SK-N-SH (cell line): Measurements from ENCODE around the gene B4GALT6. TPM values are rescaled to one million over a fixed set of nuclear protein-coding genes. Genes with fewer than 3 reads are reported as not detected.

Experiments used
- CTCF ChIA-PET: fragments of 300-600, 350-600 bp; formaldehyde crosslinking; extraction: SDS; loops from one replicate; lab custom pipeline; 2021; lab: Yijun Ruan, JAX
- POLR2A ChIA-PET: fragments of 350-600 bp; sonication (Branson Sonifier 250); formaldehyde crosslinking; extraction: SDS; loops from one replicate; lab custom pipeline; 2020; ENCODE audit warnings: antibody characterized with exemption, inconsistent platforms; lab: Yijun Ruan, JAX
- DNase-seq: peaks from one replicate; pipeline ENCODE4 v3.0.0; 2012
- H2AFZ ChIP-seq: fragments of 200-600 bp; sonication (generic); 2 replicates; pipeline ENCODE4 v1.8.1; 2016; ENCODE audit warnings: antibody characterized with exemption, mild to moderate bottlenecking, low read depth
- H3F3A ChIP-seq: fragments of 200-600 bp; sonication (generic); replicated peaks from 2 replicates; pipeline ENCODE3; 2016; ENCODE audit warnings: antibody characterized with exemption, mild to moderate bottlenecking; ENCODE audit not compliant: insufficient read depth
- H3K27ac ChIP-seq, 2 experiments: fragments of 200-500 bp in 1 of 2; fragments of 200-600 bp in 1 of 2; sonication (Bioruptor generic) in 1 of 2; sonication (generic), shearing (Covaris generic) in 1 of 2; 2 replicates each; pipeline versions ENCODE4 v1.5.1 to v1.6.1; 2014 to 2016; ENCODE audit warnings: low read depth in 2 of 2, inconsistent platforms in 1 of 2, low read length in 1 of 2, mild to moderate bottlenecking in 1 of 2, mixed read lengths in 1 of 2
- H3K27me3 ChIP-seq: fragments of 200-600 bp; sonication (generic), shearing (Covaris generic); 2 replicates; pipeline ENCODE4 v1.6.1; 2016; ENCODE audit warnings: mixed run types; ENCODE audit not compliant: insufficient read depth
- H3K36me3 ChIP-seq, 2 experiments: fragments of 200-500 bp in 1 of 2; fragments of 200-600 bp in 1 of 2; sonication (Bioruptor generic) in 1 of 2; sonication (generic) in 1 of 2; replicated peaks in 1 of 2; 2 replicates each; pipeline versions ENCODE3 to v1.5.1; 2014 to 2016; ENCODE audit warnings: low read length in 1 of 2, mild to moderate bottlenecking in 1 of 2; ENCODE audit not compliant: insufficient read depth in 2 of 2, control insufficient read depth in 1 of 2
- H3K4me1 ChIP-seq, 2 experiments: fragments of 200-500 bp in 1 of 2; fragments of 200-600 bp in 1 of 2; sonication (Bioruptor generic) in 1 of 2; sonication (generic), shearing (Covaris generic) in 1 of 2; 2 replicates each; pipeline versions ENCODE4 v1.5.1 to v1.6.1; 2014 to 2016; ENCODE audit warnings: low read depth in 1 of 2, low read length in 1 of 2, mixed run types in 1 of 2; ENCODE audit not compliant: insufficient read depth in 2 of 2, control insufficient read depth in 1 of 2
- H3K4me2 ChIP-seq: fragments of 200-600 bp; sonication (generic), shearing (Covaris generic); 2 replicates; pipeline ENCODE4 v1.6.1; 2017; ENCODE audit warnings: mixed run types
- H3K4me3 ChIP-seq, 2 experiments: fragments of 200-500 bp in 1 of 2; fragments of 200-600 bp in 1 of 2; sonication (Bioruptor generic) in 1 of 2; sonication (generic), shearing (Covaris generic) in 1 of 2; 2 replicates each; pipeline versions ENCODE4 v1.5.1 to v1.8.1; 2014 to 2016; ENCODE audit warnings: low read depth in 2 of 2, inconsistent platforms in 1 of 2, low read length in 1 of 2, mild to moderate bottlenecking in 1 of 2, mixed read lengths in 1 of 2, moderate library complexity in 1 of 2
- H3K79me2 ChIP-seq: fragments of 200-600 bp; sonication (generic); 2 replicates; pipeline ENCODE4 v1.8.1; 2017; ENCODE audit warnings: mild to moderate bottlenecking; ENCODE audit not compliant: insufficient read depth
- H3K9ac ChIP-seq: fragments of 200-600 bp; sonication (generic); 2 replicates; pipeline ENCODE4 v1.6.1; 2017; ENCODE audit warnings: mixed run types
- H3K9me2 ChIP-seq: fragments of 200-600 bp; sonication (generic); 2 replicates; pipeline ENCODE4 v1.6.1; 2017; ENCODE audit warnings: mixed run types
- H3K9me3 ChIP-seq: fragments of 200-600 bp; sonication (generic); 2 replicates; pipeline ENCODE4 v1.6.1; 2017; ENCODE audit warnings: mixed run types, mild to moderate bottlenecking, moderate library complexity
- H4K20me1 ChIP-seq: fragments of 200-600 bp; sonication (generic); 2 replicates; pipeline ENCODE4 v1.6.1; 2017; ENCODE audit warnings: mild to moderate bottlenecking, mixed run types; ENCODE audit not compliant: insufficient read depth
- FOSL2 ChIP-seq: IDR thresholded peaks from 2 replicates; pipeline ENCODE4 v1.4.0; 2012; ENCODE audit warnings: low read depth, mild to moderate bottlenecking, moderate library complexity, borderline replicate concordance
- FOXJ3 ChIP-seq: sonication (generic); formaldehyde crosslinking; IDR thresholded peaks from 2 replicates; pipeline ENCODE4 v1.5.1; 2020; ENCODE audit warnings: mild to moderate bottlenecking, missing genetic modification reagents
- FOXM1 ChIP-seq: IDR thresholded peaks from 2 replicates; pipeline ENCODE4 v1.4.0; 2012; ENCODE audit warnings: low read depth, mild to moderate bottlenecking
- JUND ChIP-seq: IDR thresholded peaks from 2 replicates; pipeline ENCODE4 v1.4.0; 2012
- POLR2AphosphoS5 ChIP-seq: IDR thresholded peaks from 2 replicates; pipeline ENCODE4 v1.6.1; 2012; ENCODE audit warnings: low read depth, low read length
- RAD21 ChIP-seq: IDR thresholded peaks from 2 replicates; pipeline ENCODE4 v1.6.1; 2012; ENCODE audit warnings: mild to moderate bottlenecking, low read length
- RXRA ChIP-seq: IDR thresholded peaks from 2 replicates; pipeline ENCODE4 v1.4.0; 2012; ENCODE audit warnings: low read depth, mild to moderate bottlenecking, borderline replicate concordance
- SMC3 ChIP-seq: IDR thresholded peaks from 2 replicates; pipeline ENCODE4 v1.6.1; 2012; ENCODE audit warnings: low read depth, low read length, improper control_type of control experiment
- TEAD4 ChIP-seq: IDR thresholded peaks from 2 replicates; pipeline ENCODE4 v1.4.0; 2012; ENCODE audit warnings: mild to moderate bottlenecking, borderline replicate concordance; ENCODE audit not compliant: insufficient read depth
- YY1 ChIP-seq: IDR thresholded peaks from 2 replicates; pipeline ENCODE4 v1.4.0; 2012; ENCODE audit warnings: low read depth, mild to moderate bottlenecking
- WGBS: methylation state at CpG from one replicate; pipeline ENCODE4 v1.1.6; 2017; ENCODE audit warnings: low lambda C conversion rate; 5-methylcytosine and 5-hydroxymethylcytosine counted together
- polyA plus RNA-seq, 3 experiments: library from polyadenylated mRNA; depleted of rRNA; stranded (reverse); fragments of >200 nt; gene quantifications; 2 replicates each; pipeline ENCODE4 v1.2.3, GENCODE V29; 2012
- TF ChIP-seq, protein P1 (sequence below): fragments of 150-350 bp; IDR thresholded peaks from 2 replicates; pipeline ENCODE4 v1.6.1; 2017; ENCODE audit warnings: antibody characterized with exemption, low read length, low read depth, borderline replicate concordance
- TF ChIP-seq, protein P2 (sequence below): IDR thresholded peaks from 2 replicates; pipeline ENCODE4; 2012
- TF ChIP-seq, protein P3 (sequence below): IDR thresholded peaks from 2 replicates; pipeline ENCODE4 v1.4.0; 2012; ENCODE audit warnings: low read depth, borderline replicate concordance
- TF ChIP-seq, protein P4 (sequence below): fragments of 200-600 bp; sonication (generic); IDR thresholded peaks from 2 replicates; pipeline ENCODE4 v1.6.1; 2017; ENCODE audit warnings: antibody characterized with exemption, mild to moderate bottlenecking, moderate library complexity

B4GALT6 gene
- polyA plus RNA-seq, 1 of the 3 experiments (the other 2 are of a cell fraction) = 3.1 TPM

DNA sequence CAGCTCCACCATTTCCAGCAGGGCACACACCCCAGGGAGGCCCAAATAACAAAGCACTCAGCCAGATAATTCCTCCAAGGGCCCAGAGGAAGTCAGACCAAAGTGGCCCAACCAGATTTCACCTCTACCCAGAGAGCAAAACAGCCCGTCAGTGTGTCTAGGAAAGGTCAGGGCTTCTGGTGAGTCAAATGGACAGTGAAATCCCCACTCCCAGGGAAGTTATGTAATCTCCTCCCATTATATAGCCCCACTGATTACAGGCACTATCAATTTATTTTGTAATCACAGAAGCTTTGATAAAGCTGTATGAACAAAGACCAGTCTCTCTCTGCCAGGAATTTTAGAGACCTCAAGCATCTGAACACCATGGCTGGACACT lies 4.0 kb downstream of the B4GALT6 start:
- no peak overlapping the region; the same call in 1 of the 2 replicates for H3K4me2 ChIP-seq
- H2AFZ ChIP-seq = no peak overlapping the region
- H3K79me2 ChIP-seq = peaks cover 29% of the 10 kb centered on the region; the same call in 1 of the 2 replicates

More for the DNA sequence above, 4.0 kb downstream of the B4GALT6 start:
- Histone ChIP-seq H3K27ac (no peak overlapping the region), H3K9ac (no peak overlapping the region), H3K27me3 (no peaks in the 10 kb centered on the region), H3K9me3 (no peaks in the 10 kb centered on the region), H3K36me3 (no peaks in the 10 kb centered on the region), H3K4me1 (peaks cover 12 to 15% of the 10 kb centered on the region in 2 experiments; a peak in 3 of 4 replicates), H4K20me1 (no peaks in the 10 kb centered on the region), H3F3A (peaks cover 17% of the 10 kb centered on the region), H3K9me2 (no peaks in the 10 kb centered on the region), H3K4me3 (no peak overlapping the region)
- no peak for DNase-seq
- CTCF ChIA-PET = interaction anchor here (1.0 to 1.3 kb wide), 2 partner anchors 9 to 12 kb away, joined by 3 read pairs; no protein-coding TSS in a partner anchor
- WGBS = 75% methylated on average over 1 of the region's 1 CpG
- POLR2A ChIA-PET = no interaction called here
- TF ChIP-seq, protein P1, sequence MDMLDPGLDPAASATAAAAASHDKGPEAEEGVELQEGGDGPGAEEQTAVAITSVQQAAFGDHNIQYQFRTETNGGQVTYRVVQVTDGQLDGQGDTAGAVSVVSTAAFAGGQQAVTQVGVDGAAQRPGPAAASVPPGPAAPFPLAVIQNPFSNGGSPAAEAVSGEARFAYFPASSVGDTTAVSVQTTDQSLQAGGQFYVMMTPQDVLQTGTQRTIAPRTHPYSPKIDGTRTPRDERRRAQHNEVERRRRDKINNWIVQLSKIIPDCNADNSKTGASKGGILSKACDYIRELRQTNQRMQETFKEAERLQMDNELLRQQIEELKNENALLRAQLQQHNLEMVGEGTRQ = no peak
- no peak for TF ChIP-seq YY1
- no peak for TF ChIP-seq RXRA
- TF ChIP-seq SMC3 = no peak
- TF ChIP-seq FOXJ3 (CRISPR knock-in tag) = no peak
- no peak for TF ChIP-seq FOXM1
- TF ChIP-seq, protein P2, sequence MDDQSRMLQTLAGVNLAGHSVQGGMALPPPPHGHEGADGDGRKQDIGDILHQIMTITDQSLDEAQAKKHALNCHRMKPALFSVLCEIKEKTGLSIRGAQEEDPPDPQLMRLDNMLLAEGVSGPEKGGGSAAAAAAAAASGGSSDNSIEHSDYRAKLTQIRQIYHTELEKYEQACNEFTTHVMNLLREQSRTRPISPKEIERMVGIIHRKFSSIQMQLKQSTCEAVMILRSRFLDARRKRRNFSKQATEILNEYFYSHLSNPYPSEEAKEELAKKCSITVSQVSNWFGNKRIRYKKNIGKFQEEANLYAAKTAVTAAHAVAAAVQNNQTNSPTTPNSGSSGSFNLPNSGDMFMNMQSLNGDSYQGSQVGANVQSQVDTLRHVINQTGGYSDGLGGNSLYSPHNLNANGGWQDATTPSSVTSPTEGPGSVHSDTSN = no peak
- no peak for TF ChIP-seq RAD21
- TF ChIP-seq, protein P3, sequence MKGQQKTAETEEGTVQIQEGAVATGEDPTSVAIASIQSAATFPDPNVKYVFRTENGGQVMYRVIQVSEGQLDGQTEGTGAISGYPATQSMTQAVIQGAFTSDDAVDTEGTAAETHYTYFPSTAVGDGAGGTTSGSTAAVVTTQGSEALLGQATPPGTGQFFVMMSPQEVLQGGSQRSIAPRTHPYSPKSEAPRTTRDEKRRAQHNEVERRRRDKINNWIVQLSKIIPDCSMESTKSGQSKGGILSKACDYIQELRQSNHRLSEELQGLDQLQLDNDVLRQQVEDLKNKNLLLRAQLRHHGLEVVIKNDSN = no peak
- TF ChIP-seq, protein P4, sequence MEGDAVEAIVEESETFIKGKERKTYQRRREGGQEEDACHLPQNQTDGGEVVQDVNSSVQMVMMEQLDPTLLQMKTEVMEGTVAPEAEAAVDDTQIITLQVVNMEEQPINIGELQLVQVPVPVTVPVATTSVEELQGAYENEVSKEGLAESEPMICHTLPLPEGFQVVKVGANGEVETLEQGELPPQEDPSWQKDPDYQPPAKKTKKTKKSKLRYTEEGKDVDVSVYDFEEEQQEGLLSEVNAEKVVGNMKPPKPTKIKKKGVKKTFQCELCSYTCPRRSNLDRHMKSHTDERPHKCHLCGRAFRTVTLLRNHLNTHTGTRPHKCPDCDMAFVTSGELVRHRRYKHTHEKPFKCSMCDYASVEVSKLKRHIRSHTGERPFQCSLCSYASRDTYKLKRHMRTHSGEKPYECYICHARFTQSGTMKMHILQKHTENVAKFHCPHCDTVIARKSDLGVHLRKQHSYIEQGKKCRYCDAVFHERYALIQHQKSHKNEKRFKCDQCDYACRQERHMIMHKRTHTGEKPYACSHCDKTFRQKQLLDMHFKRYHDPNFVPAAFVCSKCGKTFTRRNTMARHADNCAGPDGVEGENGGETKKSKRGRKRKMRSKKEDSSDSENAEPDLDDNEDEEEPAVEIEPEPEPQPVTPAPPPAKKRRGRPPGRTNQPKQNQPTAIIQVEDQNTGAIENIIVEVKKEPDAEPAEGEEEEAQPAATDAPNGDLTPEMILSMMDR = no peak
- TF ChIP-seq FOSL2 = no peak
- TF ChIP-seq JUND = no peak
- TF ChIP-seq POLR2AphosphoS5 = no peak
- no peak for TF ChIP-seq TEAD4
